ENCODE results near the gene RNF152.

The RNF152 gene

GRCh38 chr18:61822879-61823278 lies 69.9 kb downstream of the RNF152 start:
- H3K9me3 ChIP-seq: no peaks in the 10 kb centered on the region
- H3K27me3 ChIP-seq: no peaks in the 10 kb centered on the region
- peaks cover 0 to 3% (median 0%) of the 10 kb centered on the region in 3 donors for H3K36me3 ChIP-seq
- peaks cover 0 to 11% (median 5%) of the 10 kb centered on the region in 4 donors for H3K4me1 ChIP-seq
- H3K4me3 ChIP-seq: no peak overlapping the region
- TF ChIP-seq CTCF (IDR thresholded peaks at IDR 0.05): no peak
- H3K27ac ChIP-seq: no peak overlapping the region
- DNase-seq: no peak
- intact Hi-C loops (cut with DNase I; ENCODE audit: low total_unique reads): no loop called here

- intact Hi-C loops (cut with DNase I; ENCODE audit: low total_unique reads): no loop called here
- peaks cover 0 to 3% (median 0%) of the 10 kb centered on the region in 3 donors for H3K36me3 ChIP-seq
- no peak overlapping the region for H3K4me3 ChIP-seq
- peaks cover 0 to 11% (median 5%) of the 10 kb centered on the region in 4 donors for H3K4me1 ChIP-seq
- DNase-seq: no peak
- H3K27me3 ChIP-seq: no peaks in the 10 kb centered on the region
- no peak for TF ChIP-seq CTCF (IDR thresholded peaks at IDR 0.05)
- no peaks in the 10 kb centered on the region for H3K9me3 ChIP-seq
- H3K27ac ChIP-seq: no peak overlapping the region
Measured at GRCh38 chr18:61821748-61822147, 71.1 kb downstream of the RNF152 start.

- no peak for TF ChIP-seq CTCF (IDR thresholded peaks at IDR 0.05)
- Histone ChIP-seq H3K9me3 (no peaks in the 10 kb centered on the region), H3K4me3 (no peak overlapping the region), H3K27ac (no peak overlapping the region), H3K27me3 (no peaks in the 10 kb centered on the region), H3K36me3 (peaks cover 5 to 8% (median 7%) of the 10 kb centered on the region in 3 donors), H3K4me1 (peaks cover 0 to 11% (median 5%) of the 10 kb centered on the region in 4 donors)
- intact Hi-C loops (cut with DNase I; ENCODE audit: low total_unique reads): no loop called here
- no peak for DNase-seq
Measured at GRCh38 chr18:61820882-61821281, 71.9 kb downstream of the RNF152 start.

GRCh38 chr18:61817086-61817485 lies 75.7 kb downstream of the RNF152 start:
- H3K36me3 ChIP-seq: peaks cover 24 to 32% (median 31%) of the 10 kb centered on the region in 3 donors
- intact Hi-C loops (cut with DNase I; ENCODE audit: low total_unique reads): no loop called here
- no peak overlapping the region for H3K4me3 ChIP-seq
- no peak overlapping the region for H3K27ac ChIP-seq
- H3K9me3 ChIP-seq: no peaks in the 10 kb centered on the region
- no peak for DNase-seq
- no peak for TF ChIP-seq CTCF (IDR thresholded peaks at IDR 0.05)
- H3K27me3 ChIP-seq: no peaks in the 10 kb centered on the region
- peaks cover 0 to 7% (median 4%) of the 10 kb centered on the region in 4 donors for H3K4me1 ChIP-seq

- intact Hi-C loops (cut with DNase I; ENCODE audit: low total_unique reads): no loop called here
- Histone ChIP-seq H3K36me3 (peaks cover 24 to 32% (median 31%) of the 10 kb centered on the region in 3 donors), H3K9me3 (no peaks in the 10 kb centered on the region), H3K4me1 (peaks cover 0 to 11% (median 4%) of the 10 kb centered on the region in 4 donors), H3K27ac (no peak overlapping the region), H3K4me3 (no peak overlapping the region), H3K27me3 (no peaks in the 10 kb centered on the region)
- TF ChIP-seq CTCF (IDR thresholded peaks at IDR 0.05): no peak
- DNase-seq: no peak
Measured at GRCh38 chr18:61815885-61816470, 76.8 kb downstream of the RNF152 start.

Data from tibial artery (tissue), 4 donors.